NCI-H2196 (cell line): ENCODE results near the gene PHF19.

Source experiments
- DNase-seq: peaks from one replicate; lab custom pipeline; 2025; ENCODE audit not compliant: unreplicated experiment; lab: John Stamatoyannopoulos, UW

Gene PHF19

GRCh38 chr9:120815075-120815474, 61.9 kb downstream of the PHF19 start:
- DNase-seq, result no peak

DNA sequence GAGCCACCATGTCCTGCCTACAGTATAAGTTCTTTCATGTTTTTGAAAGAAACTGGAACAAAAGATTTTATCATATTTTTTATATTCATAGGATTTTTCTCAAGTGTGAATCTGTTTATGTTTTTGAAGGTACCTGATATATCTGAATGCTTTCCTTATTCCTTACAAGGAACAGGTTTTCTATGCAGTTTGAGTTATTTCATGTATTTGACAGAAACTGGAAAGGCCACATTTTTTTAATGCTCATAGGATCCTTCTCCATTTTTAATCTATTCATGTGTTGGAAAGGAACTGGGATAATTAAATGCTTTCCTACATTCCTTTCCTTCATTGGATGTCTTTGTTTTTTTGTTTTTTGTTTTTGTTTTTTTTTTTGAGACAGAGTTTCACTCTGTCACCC, 68.1 kb downstream of the PHF19 start:
- DNase-seq, result no peak

DNA sequence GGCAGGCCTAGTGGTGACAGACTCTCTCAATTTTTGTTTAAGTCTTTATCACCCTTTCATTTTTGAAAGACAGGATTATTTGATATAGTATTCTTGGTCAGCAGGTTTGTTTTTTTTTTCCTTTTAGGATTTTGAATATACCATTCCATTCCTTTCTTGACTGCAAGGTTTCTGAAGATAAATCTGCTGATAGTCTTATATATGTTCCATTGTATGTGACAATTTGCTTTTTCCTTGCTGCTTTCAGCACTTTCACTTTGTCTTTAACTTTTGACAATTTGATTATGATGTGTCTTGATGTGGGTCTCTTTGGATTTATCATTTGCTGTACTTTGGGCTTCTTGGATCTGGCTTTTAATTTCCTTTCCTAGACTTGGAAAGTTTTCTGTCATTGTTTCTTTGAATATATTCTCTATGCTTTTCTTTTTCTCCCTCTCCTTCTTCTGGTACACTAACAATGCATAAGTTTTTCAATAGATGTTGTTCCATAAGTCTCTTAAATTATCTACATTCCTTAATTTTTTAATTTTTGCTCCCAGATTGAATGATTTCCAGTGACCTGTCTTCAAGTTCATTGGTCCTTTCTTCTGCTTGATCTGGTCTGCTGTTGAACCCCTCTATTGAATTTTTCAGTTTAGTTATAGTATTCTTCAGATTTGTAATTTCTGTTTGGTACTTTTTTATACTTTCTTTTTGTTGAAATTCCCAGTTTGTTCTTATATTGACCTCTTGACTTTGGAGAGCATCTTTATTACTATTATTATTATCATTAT, 69.2 kb downstream of the PHF19 start:
- DNase-seq, result no peak
